Right hindlimb (tissue), 1 donor: ENCODE results near the gene CLEC4E.
"Not testable (repeated sequence)": the region's sequence is repeated elsewhere in the genome, so short reads cannot be mapped to it uniquely, and the experiment has no call there.

Experiments
- DNase-seq: peaks from one replicate; pipeline ENCODE4 v3.0.0-alpha.2; 2018

Gene CLEC4E

GRCh38 chr12:8532045-8532444 is 8.7 kb downstream of the CLEC4E start:
- no peak for DNase-seq

- no peak for DNase-seq
Measured at GRCh38 chr12:8527250-8528130, 13.2 kb downstream of the CLEC4E start.

GRCh38 chr12:8519171-8519570 is 21.5 kb downstream of the CLEC4E start:
- DNase-seq, result no peak

- no peak for DNase-seq
Measured at GRCh38 chr12:8517971-8518370, 22.7 kb downstream of the CLEC4E start.

GRCh38 chr12:8513256-8513655 is 27.4 kb downstream of the CLEC4E start, which contains the start of gene CLEC4D:
Gene CLEC4D, plus strand, starts transcription at chr12:8513503. Its CDS starts 230 bp downstream, at chr12:8513733.
- DNase-seq, result no peak

- peak; percentile 23 for DNase-seq
Measured at GRCh38 chr12:8508910-8509841, 31.5 kb downstream of the CLEC4E start.

GRCh38 chr12:8508223-8508622 is 32.5 kb downstream of the CLEC4E start:
- no peak for DNase-seq

- no peak for DNase-seq
Measured at GRCh38 chr12:8507596-8507995, 33.1 kb downstream of the CLEC4E start.

GRCh38 chr12:8504351-8504750 is 36.4 kb downstream of the CLEC4E start:
- DNase-seq, result no peak

- no peak for DNase-seq
Measured at GRCh38 chr12:8501720-8502119, 39.0 kb downstream of the CLEC4E start.

GRCh38 chr12:8499616-8500015 is 41.1 kb downstream of the CLEC4E start:
- DNase-seq, result no peak

GRCh38 chr12:8496074-8496473 is 44.6 kb downstream of the CLEC4E start:
- not testable (repeated sequence) for DNase-seq

- not testable (repeated sequence) for DNase-seq
Measured at GRCh38 chr12:8495671-8496070, 45.0 kb downstream of the CLEC4E start.

GRCh38 chr12:8493084-8493483 is 47.6 kb downstream of the CLEC4E start:
- DNase-seq, result no peak

GRCh38 chr12:8491646-8492530 is 48.8 kb downstream of the CLEC4E start:
- DNase-seq, result no peak
